BE2C (cell line): ENCODE measurements around the gene UVSSA.

Experiments used
- DNase-seq: peaks from one replicate; pipeline ENCODE4 v3.0.0-alpha.2; 2020
- H3K27me3 ChIP-seq: fragments of 250-450 bp; sonication (Bioruptor Pico); 2 replicates; pipeline ENCODE4 v1.5.1; 2020; ENCODE audit warnings: mild to moderate bottlenecking
- H3K36me3 ChIP-seq: fragments of 250-450 bp; sonication (Bioruptor Pico); 2 replicates; pipeline ENCODE4 v1.5.1; 2020; ENCODE audit warnings: mild to moderate bottlenecking
- H3K4me1 ChIP-seq: fragments of 250-450 bp; sonication (Bioruptor Pico); 2 replicates; pipeline ENCODE4 v1.5.1; 2020
- H3K4me3 ChIP-seq: 2 replicates; pipeline ENCODE4 v1.5.1; 2011; ENCODE audit warnings: low read depth, low read length
- H3K9me3 ChIP-seq: fragments of 250-450 bp; sonication (Bioruptor Pico); 2 replicates; pipeline ENCODE4 v1.5.1; 2020
- TF ChIP-seq, protein P1 (sequence below): IDR thresholded peaks from 2 replicates; pipeline ENCODE4 v1.5.1; 2012; ENCODE audit warnings: mild to moderate bottlenecking, low read depth, low read length

The UVSSA gene

DNA sequence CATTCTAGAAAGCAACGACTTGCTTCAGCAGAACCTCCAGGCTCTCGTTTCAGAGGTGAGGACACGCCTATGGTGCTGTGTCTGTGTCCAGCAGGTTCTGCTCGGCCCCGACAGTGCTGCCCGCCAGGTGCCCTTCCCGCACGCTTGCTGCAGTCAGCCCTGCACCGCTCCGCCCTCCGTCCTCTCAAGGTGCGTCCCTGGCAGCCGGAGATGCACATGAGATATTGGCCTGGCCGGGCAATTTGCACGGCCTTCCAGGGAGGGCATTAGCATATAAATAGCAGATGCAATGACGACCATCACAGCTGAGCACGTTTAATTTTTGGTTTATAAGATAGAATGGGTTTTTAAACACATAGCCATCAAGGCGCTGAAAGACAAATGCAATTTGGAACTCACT is 14.4 kb downstream of the UVSSA start:
- Histone ChIP-seq H3K4me1 (no peaks in the 10 kb centered on the region), H3K9me3 (no peaks in the 10 kb centered on the region), H3K4me3 (no peak overlapping the region), H3K27me3 (no peaks in the 10 kb centered on the region), H3K36me3 (peaks cover 4% of the 10 kb centered on the region; the same call in 1 of the 2 replicates)
- TF ChIP-seq, protein P1, sequence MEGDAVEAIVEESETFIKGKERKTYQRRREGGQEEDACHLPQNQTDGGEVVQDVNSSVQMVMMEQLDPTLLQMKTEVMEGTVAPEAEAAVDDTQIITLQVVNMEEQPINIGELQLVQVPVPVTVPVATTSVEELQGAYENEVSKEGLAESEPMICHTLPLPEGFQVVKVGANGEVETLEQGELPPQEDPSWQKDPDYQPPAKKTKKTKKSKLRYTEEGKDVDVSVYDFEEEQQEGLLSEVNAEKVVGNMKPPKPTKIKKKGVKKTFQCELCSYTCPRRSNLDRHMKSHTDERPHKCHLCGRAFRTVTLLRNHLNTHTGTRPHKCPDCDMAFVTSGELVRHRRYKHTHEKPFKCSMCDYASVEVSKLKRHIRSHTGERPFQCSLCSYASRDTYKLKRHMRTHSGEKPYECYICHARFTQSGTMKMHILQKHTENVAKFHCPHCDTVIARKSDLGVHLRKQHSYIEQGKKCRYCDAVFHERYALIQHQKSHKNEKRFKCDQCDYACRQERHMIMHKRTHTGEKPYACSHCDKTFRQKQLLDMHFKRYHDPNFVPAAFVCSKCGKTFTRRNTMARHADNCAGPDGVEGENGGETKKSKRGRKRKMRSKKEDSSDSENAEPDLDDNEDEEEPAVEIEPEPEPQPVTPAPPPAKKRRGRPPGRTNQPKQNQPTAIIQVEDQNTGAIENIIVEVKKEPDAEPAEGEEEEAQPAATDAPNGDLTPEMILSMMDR, result no peak
- no peak for DNase-seq

DNA sequence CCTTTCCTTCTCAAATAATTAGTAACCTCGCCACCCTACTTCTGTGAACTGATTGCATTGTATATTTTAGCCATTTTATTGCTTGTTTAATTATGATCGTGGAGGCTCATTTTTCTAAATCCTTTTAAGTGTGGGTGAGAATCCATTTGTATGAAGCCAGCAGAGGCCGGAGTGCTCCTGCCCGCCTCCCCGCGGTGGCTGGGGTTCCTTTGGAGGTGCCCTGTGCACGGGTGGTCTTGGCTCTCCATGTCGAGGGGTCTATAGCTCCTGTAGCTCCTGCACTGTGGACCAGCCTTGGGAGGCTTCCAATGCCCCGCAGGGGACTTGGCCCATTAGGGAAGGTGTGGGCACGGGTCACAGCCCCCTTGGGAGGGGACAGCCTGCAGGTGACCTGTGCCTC is 15.0 kb downstream of the UVSSA start:
- peaks cover 2% of the 10 kb centered on the region; the same call in 1 of the 2 replicates for H3K36me3 ChIP-seq
- no peak overlapping the region for H3K4me3 ChIP-seq
- H3K9me3 ChIP-seq, result no peaks in the 10 kb centered on the region
- no peak for DNase-seq
- TF ChIP-seq, protein P1, result no peak
- no peaks in the 10 kb centered on the region for H3K4me1 ChIP-seq
- no peaks in the 10 kb centered on the region for H3K27me3 ChIP-seq

DNA sequence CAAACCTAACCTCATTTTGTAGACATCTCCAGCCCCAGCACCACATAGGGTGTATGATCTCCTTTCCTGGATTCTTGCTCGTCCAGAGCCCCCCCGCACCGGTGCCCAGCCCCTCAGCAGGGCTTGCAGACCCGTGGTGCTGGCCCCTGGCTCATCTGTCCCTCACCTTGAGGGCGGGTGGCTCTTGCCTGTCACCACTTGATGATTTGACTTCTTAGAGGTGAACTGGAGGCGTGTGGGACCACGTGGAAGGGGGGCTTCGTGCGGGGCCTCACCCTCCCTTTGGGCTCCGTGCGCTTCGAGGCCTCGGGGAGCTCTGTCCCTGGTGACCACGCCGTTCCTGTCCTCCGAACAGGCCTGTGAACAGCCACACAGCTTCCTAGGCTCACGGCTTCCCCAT is 15.5 kb downstream of the UVSSA start:
- no peaks in the 10 kb centered on the region for H3K27me3 ChIP-seq
- TF ChIP-seq, protein P1, result no peak
- DNase-seq, result no peak
- no peaks in the 10 kb centered on the region for H3K9me3 ChIP-seq
- H3K36me3 ChIP-seq, result peaks cover 2% of the 10 kb centered on the region; the same call in 1 of the 2 replicates
- no peaks in the 10 kb centered on the region for H3K4me1 ChIP-seq
- H3K4me3 ChIP-seq, result no peak overlapping the region

DNA sequence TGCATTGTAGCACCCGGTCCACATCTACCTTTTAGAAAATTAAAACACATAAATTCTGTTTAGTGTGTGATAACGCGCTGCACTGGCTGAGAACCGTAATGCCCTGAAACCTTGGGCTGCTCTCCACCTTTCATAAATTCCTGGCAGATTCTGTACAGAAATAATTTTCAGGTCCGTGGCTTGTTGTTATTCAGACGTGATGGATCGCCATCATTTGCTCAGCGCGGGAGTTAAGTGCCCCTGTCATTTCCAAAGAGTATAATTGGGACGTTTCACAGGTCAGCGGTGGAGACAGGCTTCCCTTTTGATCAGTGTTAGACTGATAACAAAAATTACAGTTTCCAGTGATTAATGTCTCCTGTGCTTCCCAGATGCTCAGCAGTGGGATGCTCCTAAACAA is 16.5 kb downstream of the UVSSA start:
- TF ChIP-seq, protein P1, result no peak
- Histone ChIP-seq H3K9me3 (no peaks in the 10 kb centered on the region), H3K4me1 (no peaks in the 10 kb centered on the region), H3K27me3 (no peaks in the 10 kb centered on the region), H3K36me3 (peaks cover 2% of the 10 kb centered on the region; the same call in 1 of the 2 replicates), H3K4me3 (no peak overlapping the region)
- no peak for DNase-seq

DNA sequence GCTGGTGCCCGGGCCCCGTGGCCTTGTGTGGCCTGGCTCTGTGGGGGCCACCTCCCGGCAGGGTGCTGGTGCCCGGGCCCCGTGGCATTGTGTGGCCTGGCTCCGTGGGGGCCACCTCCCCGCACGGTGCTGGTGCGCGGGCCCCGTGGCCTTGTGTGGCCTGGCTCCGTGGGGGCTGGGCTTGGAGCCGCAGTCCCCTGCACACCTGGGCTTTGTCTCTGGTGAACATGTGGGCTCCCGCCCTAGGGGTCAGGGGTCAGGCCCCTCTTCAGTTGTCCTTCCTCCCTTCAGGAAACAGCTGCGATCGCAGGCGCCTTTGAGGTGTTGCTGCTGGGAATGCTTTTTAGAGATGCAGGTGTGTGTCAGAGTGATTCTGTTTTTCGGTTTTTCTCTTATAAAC is 17.2 kb downstream of the UVSSA start:
- no peaks in the 10 kb centered on the region for H3K27me3 ChIP-seq
- no peaks in the 10 kb centered on the region for H3K4me1 ChIP-seq
- no peak overlapping the region for H3K4me3 ChIP-seq
- H3K36me3 ChIP-seq, result peaks cover 2% of the 10 kb centered on the region; the same call in 1 of the 2 replicates
- TF ChIP-seq, protein P1, result no peak
- no peak for DNase-seq
- no peaks in the 10 kb centered on the region for H3K9me3 ChIP-seq

DNA sequence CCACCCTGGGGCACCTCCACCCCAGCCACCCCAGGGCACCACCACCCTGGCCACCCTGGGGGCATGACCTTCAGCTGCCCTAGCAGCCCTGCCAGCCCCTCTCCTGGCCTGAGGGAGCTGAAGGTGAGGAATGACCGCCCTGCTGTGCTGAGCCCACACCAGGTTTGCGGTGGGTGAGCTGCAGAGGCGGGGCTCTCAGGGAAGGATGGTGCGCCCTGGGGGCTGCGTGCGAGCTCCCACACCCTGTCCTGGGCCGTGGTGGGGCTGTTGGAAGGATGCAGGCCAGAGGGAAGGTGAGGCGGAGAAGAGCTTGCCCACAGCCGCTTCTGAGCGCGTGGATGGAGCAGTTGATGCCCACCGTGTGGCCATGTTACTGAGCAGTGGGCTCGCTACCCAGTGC is 17.7 kb downstream of the UVSSA start:
- H3K4me3 ChIP-seq, result no peak overlapping the region
- H3K27me3 ChIP-seq, result no peaks in the 10 kb centered on the region
- TF ChIP-seq, protein P1, result no peak
- DNase-seq, result peak; percentile 6
- H3K9me3 ChIP-seq, result no peaks in the 10 kb centered on the region
- no peaks in the 10 kb centered on the region for H3K4me1 ChIP-seq
- peaks cover 2% of the 10 kb centered on the region; the same call in 1 of the 2 replicates for H3K36me3 ChIP-seq
